RWPE1 (cell line): ENCODE measurements around the gene BUD23.

ENCODE experiments used
- CTCF ChIA-PET: fragments of 350-600 bp; sonication (Branson Sonifier 250); formaldehyde crosslinking; extraction: SDS; loops from one replicate; lab custom pipeline; 2021; lab: Yijun Ruan, JAX
- POLR2A ChIA-PET: fragments of 400-600 bp; formaldehyde crosslinking; extraction: SDS; loops from one replicate; lab custom pipeline; 2020; ENCODE audit warnings: antibody characterized with exemption; ENCODE audit not compliant: low non-redundant PET; lab: Yijun Ruan, JAX
- DNase-seq: peaks from one replicate; pipeline ENCODE4 v3.0.0; 2012; ENCODE audit warnings: low spot score
- H3K27ac ChIP-seq: fragments of 450-650 bp; 2 replicates; pipeline ENCODE4 v1.5.1; 2017
- CTCF ChIP-seq: fragments of 450-650 bp; conservative IDR thresholded peaks from 2 replicates; pipeline ENCODE4 v1.5.1; 2017; ENCODE audit warnings: low read depth, mild to moderate bottlenecking

Gene BUD23

GRCh38 chr7:73682745-73683055 lies 697 bp upstream of the BUD23 start:
- H3K27ac ChIP-seq: peak overlapping the region; percentile 75
- TF ChIP-seq CTCF: no peak
- POLR2A ChIA-PET: no interaction called here
- DNase-seq: no peak
- CTCF ChIA-PET: no interaction called here

- TF ChIP-seq CTCF: no peak
- ChIA-PET CTCF (interaction anchor here (0.6 kb wide), 1 partner anchor 57 kb away, joined by 3 read pairs; no protein-coding TSS in a partner anchor), POLR2A (interaction anchor here (0.7 kb wide), 1 partner anchor 26 kb away, joined by 11 read pairs; no protein-coding TSS in a partner anchor)
- DNase-seq: no peak
- peak overlapping the region; percentile 75 for H3K27ac ChIP-seq
These were observed 644 bp downstream of the BUD23 start for GRCh38 chr7:73683788-73684693.

- CTCF ChIA-PET: no interaction called here
These were observed 1.9 kb downstream of the BUD23 start for GRCh38 chr7:73685311-73685710.

GRCh38 chr7:73688288-73688687 lies 4.9 kb downstream of the BUD23 start:
- no peak overlapping the region for H3K27ac ChIP-seq
- ChIA-PET CTCF (interaction anchor here (1.0 kb wide), 1 partner anchor 12 kb away, joined by 3 read pairs; no protein-coding TSS in a partner anchor), POLR2A (no interaction called here)
- no peak for TF ChIP-seq CTCF
- DNase-seq: no peak

More at GRCh38 chr7:73685311-73685710, 1.9 kb downstream of the BUD23 start:
- DNase-seq: no peak
- peak overlapping the region; percentile 14; the same call in 1 of the 2 replicates for H3K27ac ChIP-seq
- POLR2A ChIA-PET: no interaction called here
- TF ChIP-seq CTCF: no peak

GRCh38 chr7:73690646-73691045 lies 7.2 kb downstream of the BUD23 start:
- ChIA-PET POLR2A (interaction anchor here (0.5 kb wide), 1 partner anchor 54 kb away, joined by 4 read pairs; no protein-coding TSS in a partner anchor), CTCF (no interaction called here)
- DNase-seq: no peak
- no peak overlapping the region for H3K27ac ChIP-seq
- no peak for TF ChIP-seq CTCF

GRCh38 chr7:73696372-73696771 lies 13.0 kb downstream of the BUD23 start:
- CTCF ChIA-PET: interaction anchor here (0.9 kb wide), 1 partner anchor 89 kb away, joined by 3 read pairs; no protein-coding TSS in a partner anchor
- no peak for TF ChIP-seq CTCF
- POLR2A ChIA-PET: interaction anchor here (0.6 kb wide), 1 partner anchor 16 kb away, joined by 3 read pairs; no protein-coding TSS in a partner anchor

More at GRCh38 chr7:73696372-73696771, 13.0 kb downstream of the BUD23 start:
- no peak for DNase-seq
- H3K27ac ChIP-seq: 0 out of 2 replicates have a peak overlapping the region, but pooled peaks have one; percentile 90
